Measurements from ENCODE around the gene DUSP22. TPM values are rescaled to one million over a fixed set of nuclear protein-coding genes. Genes with fewer than 3 reads are reported as not detected.

DUSP22 gene
- total and polyA plus RNA-seq, 2 donors = 23.2 to 59.0 TPM

GRCh38 chr6:332671-333070 lies 40.4 kb downstream of the DUSP22 start:
- no peaks in the 10 kb centered on the region for H3K36me3 ChIP-seq (ENCODE audit: insufficient read depth)
- no peak overlapping the region for H3K4me3 ChIP-seq (ENCODE audit: low read depth, low read length)
- H3K4me1 ChIP-seq (ENCODE audit: insufficient read depth) = no peaks in the 10 kb centered on the region
- H3K27ac ChIP-seq (ENCODE audit: low read depth) = no peak overlapping the region
- DNase-seq (ENCODE audit: extremely low spot score) = no peak
- WGBS = 85% methylated on average over 7 of the region's 7 CpGs

GRCh38 chr6:333379-334002 lies 41.2 kb downstream of the DUSP22 start:
- WGBS = 85% methylated on average over 13 of the region's 13 CpGs
- no peak for DNase-seq (ENCODE audit: extremely low spot score)
- no peak overlapping the region for H3K4me3 ChIP-seq (ENCODE audit: low read depth, low read length)

GRCh38 chr6:334536-335510 lies 42.5 kb downstream of the DUSP22 start:
- no peaks in the 10 kb centered on the region for H3K36me3 ChIP-seq (ENCODE audit: insufficient read depth)
- H3K4me3 ChIP-seq (ENCODE audit: low read depth, low read length) = no peak overlapping the region
- DNase-seq (ENCODE audit: extremely low spot score) = no peak
- 91% methylated on average over 10 of the region's 10 CpGs for WGBS
- H3K4me1 ChIP-seq (ENCODE audit: insufficient read depth) = no peaks in the 10 kb centered on the region
- no peak overlapping the region for H3K27ac ChIP-seq (ENCODE audit: low read depth)

More at GRCh38 chr6:333379-334002, 41.2 kb downstream of the DUSP22 start:
- H3K36me3 ChIP-seq (ENCODE audit: insufficient read depth) = no peaks in the 10 kb centered on the region
- H3K27ac ChIP-seq (ENCODE audit: low read depth) = no peak overlapping the region
- no peaks in the 10 kb centered on the region for H3K4me1 ChIP-seq (ENCODE audit: insufficient read depth)

GRCh38 chr6:335572-335971 lies 43.3 kb downstream of the DUSP22 start:
- Histone ChIP-seq H3K4me1 (ENCODE audit: insufficient read depth) (no peaks in the 10 kb centered on the region), H3K36me3 (ENCODE audit: insufficient read depth) (no peaks in the 10 kb centered on the region), H3K27ac (ENCODE audit: low read depth) (no peak overlapping the region), H3K4me3 (ENCODE audit: low read depth, low read length) (no peak overlapping the region)
- WGBS = 74% methylated on average over 6 of the region's 6 CpGs
- no peak for DNase-seq (ENCODE audit: extremely low spot score)

- DNase-seq (ENCODE audit: extremely low spot score) = no peak
- Histone ChIP-seq H3K4me1 (ENCODE audit: insufficient read depth) (no peaks in the 10 kb centered on the region), H3K27ac (ENCODE audit: low read depth) (no peak overlapping the region), H3K36me3 (ENCODE audit: insufficient read depth) (no peaks in the 10 kb centered on the region), H3K4me3 (ENCODE audit: low read depth, low read length) (no peak overlapping the region)
- 72% methylated on average over 10 of the region's 10 CpGs for WGBS
Measured at GRCh38 chr6:336159-337114, 44.1 kb downstream of the DUSP22 start.

GRCh38 chr6:337805-338368 lies 45.6 kb downstream of the DUSP22 start:
- WGBS = 63% methylated on average over 10 of the region's 10 CpGs
- H3K4me3 ChIP-seq (ENCODE audit: low read depth, low read length) = no peak overlapping the region
- DNase-seq (ENCODE audit: extremely low spot score) = no peak
- H3K27ac ChIP-seq (ENCODE audit: low read depth) = no peak overlapping the region
- no peaks in the 10 kb centered on the region for H3K4me1 ChIP-seq (ENCODE audit: insufficient read depth)
- no peaks in the 10 kb centered on the region for H3K36me3 ChIP-seq (ENCODE audit: insufficient read depth)

GRCh38 chr6:338815-339262 lies 46.6 kb downstream of the DUSP22 start:
- no peaks in the 10 kb centered on the region for H3K36me3 ChIP-seq (ENCODE audit: insufficient read depth)
- DNase-seq (ENCODE audit: extremely low spot score) = no peak
- H3K4me1 ChIP-seq (ENCODE audit: insufficient read depth) = no peaks in the 10 kb centered on the region
- H3K27ac ChIP-seq (ENCODE audit: low read depth) = no peak overlapping the region
- WGBS = 68% methylated on average over 4 of the region's 4 CpGs
- no peak overlapping the region for H3K4me3 ChIP-seq (ENCODE audit: low read depth, low read length)

- H3K4me1 ChIP-seq (ENCODE audit: insufficient read depth) = no peaks in the 10 kb centered on the region
- no peak for DNase-seq (ENCODE audit: extremely low spot score)
- no peaks in the 10 kb centered on the region for H3K36me3 ChIP-seq (ENCODE audit: insufficient read depth)
- no peak overlapping the region for H3K27ac ChIP-seq (ENCODE audit: low read depth)
- WGBS = 79% methylated on average over 5 of the region's 5 CpGs
- H3K4me3 ChIP-seq (ENCODE audit: low read depth, low read length) = no peak overlapping the region
Measured at GRCh38 chr6:339480-339879, 47.2 kb downstream of the DUSP22 start.

GRCh38 chr6:340186-340955 lies 48.1 kb downstream of the DUSP22 start:
- no peak for DNase-seq (ENCODE audit: extremely low spot score)
- Histone ChIP-seq H3K4me3 (ENCODE audit: low read depth, low read length) (no peak overlapping the region), H3K4me1 (ENCODE audit: insufficient read depth) (no peaks in the 10 kb centered on the region), H3K36me3 (ENCODE audit: insufficient read depth) (no peaks in the 10 kb centered on the region), H3K27ac (ENCODE audit: low read depth) (no peak overlapping the region)
- 85% methylated on average over 6 of the region's 6 CpGs for WGBS

GRCh38 chr6:340991-341827 lies 48.9 kb downstream of the DUSP22 start:
- no peaks in the 10 kb centered on the region for H3K4me1 ChIP-seq (ENCODE audit: insufficient read depth)
- no peaks in the 10 kb centered on the region for H3K36me3 ChIP-seq (ENCODE audit: insufficient read depth)
- 91% methylated on average over 33 of the region's 33 CpGs for WGBS
- H3K27ac ChIP-seq (ENCODE audit: low read depth) = no peak overlapping the region
- DNase-seq (ENCODE audit: extremely low spot score) = no peak
- H3K4me3 ChIP-seq (ENCODE audit: low read depth, low read length) = no peak overlapping the region

GRCh38 chr6:341914-342831 lies 49.9 kb downstream of the DUSP22 start:
- no peaks in the 10 kb centered on the region for H3K36me3 ChIP-seq (ENCODE audit: insufficient read depth)
- H3K4me3 ChIP-seq (ENCODE audit: low read depth, low read length) = no peak overlapping the region
- no peaks in the 10 kb centered on the region for H3K4me1 ChIP-seq (ENCODE audit: insufficient read depth)
- DNase-seq (ENCODE audit: extremely low spot score) = no peak
- 80% methylated on average over 16 of the region's 16 CpGs for WGBS
- no peak overlapping the region for H3K27ac ChIP-seq (ENCODE audit: low read depth)
